Measurements from ENCODE around the gene GCG.

DNA sequence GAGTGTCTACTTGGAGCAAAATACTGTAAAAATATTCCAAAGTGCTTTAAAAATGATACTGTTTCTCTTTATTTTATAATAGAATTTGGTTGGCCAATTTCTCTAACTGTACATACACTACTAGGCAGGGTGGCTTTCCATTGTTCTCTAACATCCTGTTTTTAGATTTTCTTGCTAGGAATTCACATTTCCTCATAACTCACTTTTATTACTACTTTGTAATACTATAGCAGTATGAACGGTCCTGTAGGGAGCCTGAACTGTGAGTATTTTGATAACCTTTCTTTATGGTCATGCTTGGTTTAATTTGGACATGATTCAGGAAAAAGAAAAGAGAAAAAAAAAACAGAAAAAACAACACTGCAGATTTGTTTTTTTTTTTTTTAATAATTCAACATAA is 37.8 kb downstream of the GCG start:
- TF ChIP-seq EP300 (IDR thresholded peaks at IDR 0.05; ENCODE audit: borderline replicate concordance in 1 of 2, control insufficient read depth in 1 of 2, low read depth in 2 of 2, low read length in 2 of 2) (no peak), EGR1 (IDR thresholded peaks at IDR 0.05; ENCODE audit: borderline replicate concordance in 1 of 2, low read depth in 2 of 2, low read length in 2 of 2) (no peak), NFYA (IDR thresholded peaks at IDR 0.05; ENCODE audit: borderline replicate concordance, low read depth, low read length) (no peak), ATF7 (IDR thresholded peaks at IDR 0.05; ENCODE audit: low read depth) (no peak), KDM1A (IDR thresholded peaks at IDR 0.05; ENCODE audit: borderline replicate concordance) (no peak)
- TF ChIP-seq, protein P1, sequence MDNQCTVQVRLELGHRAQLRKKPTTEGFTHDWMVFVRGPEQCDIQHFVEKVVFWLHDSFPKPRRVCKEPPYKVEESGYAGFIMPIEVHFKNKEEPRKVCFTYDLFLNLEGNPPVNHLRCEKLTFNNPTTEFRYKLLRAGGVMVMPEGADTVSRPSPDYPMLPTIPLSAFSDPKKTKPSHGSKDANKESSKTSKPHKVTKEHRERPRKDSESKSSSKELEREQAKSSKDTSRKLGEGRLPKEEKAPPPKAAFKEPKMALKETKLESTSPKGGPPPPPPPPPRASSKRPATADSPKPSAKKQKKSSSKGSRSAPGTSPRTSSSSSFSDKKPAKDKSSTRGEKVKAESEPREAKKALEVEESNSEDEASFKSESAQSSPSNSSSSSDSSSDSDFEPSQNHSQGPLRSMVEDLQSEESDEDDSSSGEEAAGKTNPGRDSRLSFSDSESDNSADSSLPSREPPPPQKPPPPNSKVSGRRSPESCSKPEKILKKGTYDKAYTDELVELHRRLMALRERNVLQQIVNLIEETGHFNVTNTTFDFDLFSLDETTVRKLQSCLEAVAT (IDR thresholded peaks at IDR 0.05) = no peak
- TF ChIP-seq, protein P2, sequence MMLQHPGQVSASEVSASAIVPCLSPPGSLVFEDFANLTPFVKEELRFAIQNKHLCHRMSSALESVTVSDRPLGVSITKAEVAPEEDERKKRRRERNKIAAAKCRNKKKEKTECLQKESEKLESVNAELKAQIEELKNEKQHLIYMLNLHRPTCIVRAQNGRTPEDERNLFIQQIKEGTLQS (IDR thresholded peaks at IDR 0.05; ENCODE audit: borderline replicate concordance, extremely low read depth, low read depth, low read length) = no peak

Measured in GM12878 (cell line).